Sigmoid colon (tissue), 4 donors: ENCODE data around the gene MRO.

Experiments used
- CTCF ChIP-seq, 4 experiments: fragments of 450-650 bp in 3 of 4; fragments of 200-600 bp in 1 of 4; IDR thresholded peaks; one replicate each; pipeline ENCODE4 v1.5.1; 2016 to 2019; ENCODE audit warnings: antibody characterized with exemption in 4 of 4, mild to moderate bottlenecking in 3 of 4, moderate library complexity in 2 of 4
- POLR2A ChIP-seq, 2 donors: fragments of 450-650 bp; IDR thresholded peaks; one replicate each; pipeline ENCODE4 v1.6.1; 2016; ENCODE audit warnings: antibody characterized with exemption in 2 of 2, mild to moderate bottlenecking in 2 of 2, moderate library complexity in 2 of 2
- POLR2AphosphoS5 ChIP-seq, 4 donors: sonication (generic); formaldehyde crosslinking; IDR thresholded peaks; one replicate each; pipeline ENCODE4 v1.6.1; 2017; ENCODE audit warnings: antibody characterized with exemption in 4 of 4

- no peak for TF ChIP-seq POLR2A (IDR thresholded peaks at IDR 0.05)
- TF ChIP-seq CTCF (IDR thresholded peaks at IDR 0.05), result no peak
- no peak for TF ChIP-seq POLR2AphosphoS5 (IDR thresholded peaks at IDR 0.05)
Measured at GRCh38 chr18:50848061-50848551, 28.3 kb upstream of the MRO start.
